Thyroid gland (tissue), 4 donors: ENCODE results near the gene RNF6. TPM values are rescaled to one million over a fixed set of nuclear protein-coding genes. Genes with fewer than 3 reads are reported as not detected.

Source experiments
- DNase-seq, 2 donors: peaks; one replicate each; pipeline ENCODE4 v3.0.0-alpha.2; 2019
- H3K27ac ChIP-seq, 3 donors: fragments of 200-600 bp; sonication (generic); 1 replicate in 2 of 3; 2 replicates in 1 of 3; pipeline ENCODE4 v1.5.1; 2016 to 2019; ENCODE audit warnings: mild to moderate bottlenecking in 1 of 3, moderate library complexity in 1 of 3
- H3K27me3 ChIP-seq: fragments of 200-600 bp; sonication (generic); one replicate; pipeline ENCODE4 v1.5.1; 2019
- H3K36me3 ChIP-seq, 2 donors: fragments of 200-600 bp; sonication (generic); one replicate each; pipeline ENCODE4 v1.5.1; 2016 to 2019
- H3K4me1 ChIP-seq, 2 donors: fragments of 200-600 bp; sonication (generic); one replicate each; pipeline ENCODE4 v1.5.1; 2017 to 2019
- H3K4me3 ChIP-seq, 3 donors: fragments of 200-600 bp; sonication (generic); replicated peaks in 1 of 3; 1 replicate in 2 of 3; 2 replicates in 1 of 3; pipeline ENCODE4 v1.5.1; 2016; ENCODE audit warnings: mild to moderate bottlenecking in 1 of 3
- H3K9me3 ChIP-seq: fragments of 200-600 bp; sonication (generic); one replicate; pipeline ENCODE4 v1.5.1; 2017
- POLR2A ChIP-seq, 2 donors: fragments of 450-650 bp; IDR thresholded peaks; one replicate each; pipeline ENCODE4 v1.6.1; 2017; ENCODE audit warnings: antibody characterized with exemption in 2 of 2, mild to moderate bottlenecking in 2 of 2, moderate library complexity in 1 of 2
- WGBS, 2 donors: methylation state at CpG; one replicate each; pipeline ENCODE4 v1.1.5; 2017; 5-methylcytosine and 5-hydroxymethylcytosine counted together
- intact Hi-C: fragments of 100-400 bp; cut with DNase I; formaldehyde crosslinking; loops from one replicate; pipeline ENCODE4 v1.15.1; 2023
- total RNA-seq, 4 donors: library from RNA; depleted of rRNA; stranded (reverse); fragments of >200 nt; gene quantifications; one replicate each; pipeline ENCODE4 v1.2.3, GENCODE V29; 2016
- TF ChIP-seq, protein P1 (sequence below), 6 experiments: fragments of 200-600 bp in 3 of 6; fragments of 450-650 bp in 3 of 6; sonication (generic) in 3 of 6; IDR thresholded peaks; one replicate each; pipeline ENCODE4 v1.5.1; 2016 to 2019; ENCODE audit warnings: antibody characterized with exemption in 6 of 6, mild to moderate bottlenecking in 2 of 6, inconsistent platforms in 1 of 6, moderate library complexity in 1 of 6

Gene RNF6
- total RNA-seq, 4 donors from 2014 or later, result 21.5 to 28.8 (median 25.0) TPM

DNA sequence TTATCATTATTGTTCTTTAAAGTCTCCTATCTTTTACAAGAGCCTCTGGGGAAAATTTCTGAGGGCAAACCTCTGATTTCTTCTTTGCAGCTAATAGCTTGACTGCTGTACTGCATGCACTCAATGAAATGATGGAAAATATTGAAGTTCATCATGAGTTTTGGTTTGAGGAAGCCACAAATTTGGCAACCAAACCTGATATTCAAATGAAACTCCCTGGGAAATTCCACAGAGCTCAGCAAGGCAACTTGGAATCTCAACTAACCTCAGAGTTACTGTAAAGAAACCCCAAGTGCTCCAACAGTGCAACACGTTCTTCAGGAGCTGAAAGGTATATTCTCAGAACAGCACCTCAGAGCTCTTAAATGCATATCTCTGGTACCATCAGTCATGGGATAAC is 14.2 kb upstream of the RNF6 start:
- intact Hi-C loops, result no loop called here
- TF ChIP-seq POLR2A (IDR thresholded peaks at IDR 0.05), result no peak
- TF ChIP-seq, protein P1, sequence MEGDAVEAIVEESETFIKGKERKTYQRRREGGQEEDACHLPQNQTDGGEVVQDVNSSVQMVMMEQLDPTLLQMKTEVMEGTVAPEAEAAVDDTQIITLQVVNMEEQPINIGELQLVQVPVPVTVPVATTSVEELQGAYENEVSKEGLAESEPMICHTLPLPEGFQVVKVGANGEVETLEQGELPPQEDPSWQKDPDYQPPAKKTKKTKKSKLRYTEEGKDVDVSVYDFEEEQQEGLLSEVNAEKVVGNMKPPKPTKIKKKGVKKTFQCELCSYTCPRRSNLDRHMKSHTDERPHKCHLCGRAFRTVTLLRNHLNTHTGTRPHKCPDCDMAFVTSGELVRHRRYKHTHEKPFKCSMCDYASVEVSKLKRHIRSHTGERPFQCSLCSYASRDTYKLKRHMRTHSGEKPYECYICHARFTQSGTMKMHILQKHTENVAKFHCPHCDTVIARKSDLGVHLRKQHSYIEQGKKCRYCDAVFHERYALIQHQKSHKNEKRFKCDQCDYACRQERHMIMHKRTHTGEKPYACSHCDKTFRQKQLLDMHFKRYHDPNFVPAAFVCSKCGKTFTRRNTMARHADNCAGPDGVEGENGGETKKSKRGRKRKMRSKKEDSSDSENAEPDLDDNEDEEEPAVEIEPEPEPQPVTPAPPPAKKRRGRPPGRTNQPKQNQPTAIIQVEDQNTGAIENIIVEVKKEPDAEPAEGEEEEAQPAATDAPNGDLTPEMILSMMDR (IDR thresholded peaks at IDR 0.05), result no peak

DNA sequence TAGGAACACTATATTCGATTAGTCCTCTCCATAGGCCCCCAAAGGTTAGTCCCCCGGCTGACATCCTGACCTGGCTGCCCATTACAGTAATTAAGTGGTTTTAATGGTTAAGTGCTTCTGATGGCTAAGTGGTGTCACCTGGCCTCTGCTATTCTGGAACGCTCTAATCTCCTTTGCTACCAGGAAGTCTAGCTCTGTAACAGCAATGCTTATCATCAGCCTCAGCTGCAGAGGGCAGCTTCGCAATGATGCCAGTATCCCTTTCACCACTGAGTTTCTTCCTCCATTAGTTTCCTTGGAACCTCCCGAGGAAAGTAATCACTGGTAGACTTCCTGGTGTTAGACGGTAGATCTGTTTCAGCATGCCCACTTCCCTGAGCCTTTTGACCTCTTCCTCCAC is 8.6 kb upstream of the RNF6 start:
- no peak overlapping the region for H3K4me3 ChIP-seq
- H3K27me3 ChIP-seq, result no peaks in the 10 kb centered on the region
- H3K27ac ChIP-seq, result no peak overlapping the region
- intact Hi-C loops, result no loop called here
- no peaks in the 10 kb centered on the region for H3K36me3 ChIP-seq
- TF ChIP-seq, protein P1 (IDR thresholded peaks at IDR 0.05), result no peak
- no peak for TF ChIP-seq POLR2A (IDR thresholded peaks at IDR 0.05)
- DNase-seq, result no peak
- H3K4me1 ChIP-seq, result no peaks in the 10 kb centered on the region
- H3K9me3 ChIP-seq, result no peaks in the 10 kb centered on the region
- 44 to 60% methylated on average over 6 of the region's 6 CpGs for WGBS, 2 donors

More for the DNA sequence above, 14.2 kb upstream of the RNF6 start:
- Histone ChIP-seq H3K27me3 (no peaks in the 10 kb centered on the region), H3K36me3 (no peaks in the 10 kb centered on the region), H3K9me3 (no peaks in the 10 kb centered on the region), H3K27ac (no peak overlapping the region), H3K4me3 (no peak overlapping the region), H3K4me1 (no peaks in the 10 kb centered on the region)
- DNase-seq, result no peak
- 29 to 50% methylated on average over 1 of the region's 1 CpG for WGBS, 2 donors

DNA sequence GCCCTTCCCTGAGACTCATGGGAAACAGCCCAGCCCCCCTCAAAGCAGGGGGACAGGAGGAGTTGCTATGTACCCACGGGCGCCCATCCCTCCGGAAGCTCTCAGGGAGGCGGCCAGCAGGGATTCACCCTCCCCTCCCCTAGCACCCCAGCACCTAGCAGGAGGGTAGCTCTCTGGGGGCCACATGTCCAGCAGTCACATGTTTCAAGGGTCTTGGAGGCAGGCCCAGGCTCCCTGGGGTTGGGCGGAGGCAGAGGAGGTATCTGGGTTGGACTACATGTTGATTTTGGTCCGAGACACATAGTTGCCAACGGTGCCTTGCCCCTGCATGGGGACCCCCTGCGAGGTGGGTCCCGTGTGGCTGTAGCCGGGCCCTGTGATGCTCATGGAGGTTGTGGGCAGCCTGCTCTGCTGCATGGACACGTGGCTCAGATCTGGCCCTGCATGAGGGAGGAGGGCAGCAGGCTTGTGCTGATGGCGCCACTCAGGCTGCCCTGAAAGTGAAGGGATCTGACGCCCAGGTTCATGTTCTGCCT is 7.0 kb upstream of the RNF6 start:
- TF ChIP-seq, protein P1 (IDR thresholded peaks at IDR 0.05), result no peak
- TF ChIP-seq POLR2A (IDR thresholded peaks at IDR 0.05), result no peak
- Histone ChIP-seq H3K4me1 (no peaks in the 10 kb centered on the region), H3K27me3 (no peaks in the 10 kb centered on the region), H3K27ac (no peak overlapping the region), H3K4me3 (no peak overlapping the region), H3K9me3 (no peaks in the 10 kb centered on the region), H3K36me3 (no peaks in the 10 kb centered on the region)
- 84 to 89% methylated on average over 9 to 12 of the region's 13 CpGs for WGBS, 2 donors
- intact Hi-C loops, result no loop called here
- no peak for DNase-seq

DNA sequence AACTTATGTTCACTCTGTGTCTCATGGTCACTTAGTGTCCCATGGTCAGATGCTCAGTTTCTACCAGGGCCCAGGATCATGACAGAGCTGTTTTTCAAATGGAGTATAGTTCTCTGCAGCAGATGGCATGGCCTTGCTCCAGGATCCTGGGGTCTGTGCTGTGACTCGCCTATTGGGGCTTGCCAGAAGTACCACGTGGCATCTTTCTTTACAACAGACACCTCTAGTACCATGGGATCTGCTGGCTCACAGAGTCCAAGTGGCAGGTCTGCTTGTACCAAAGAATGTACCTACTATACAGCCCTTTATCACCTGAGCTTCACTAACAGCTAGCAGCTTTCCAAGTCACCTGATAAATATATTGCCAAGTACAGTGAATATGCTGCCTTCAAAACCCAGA is 6.0 kb upstream of the RNF6 start:
- WGBS, 2 donors, result 85 to 100% methylated on average over 2 of the region's 2 CpGs
- Histone ChIP-seq H3K9me3 (no peaks in the 10 kb centered on the region), H3K27ac (no peak overlapping the region), H3K4me3 (no peak overlapping the region), H3K4me1 (no peaks in the 10 kb centered on the region), H3K36me3 (no peaks in the 10 kb centered on the region), H3K27me3 (no peaks in the 10 kb centered on the region)
- no peak for DNase-seq
- no peak for TF ChIP-seq POLR2A (IDR thresholded peaks at IDR 0.05)
- TF ChIP-seq, protein P1 (IDR thresholded peaks at IDR 0.05), result no peak
- intact Hi-C loops, result no loop called here

DNA sequence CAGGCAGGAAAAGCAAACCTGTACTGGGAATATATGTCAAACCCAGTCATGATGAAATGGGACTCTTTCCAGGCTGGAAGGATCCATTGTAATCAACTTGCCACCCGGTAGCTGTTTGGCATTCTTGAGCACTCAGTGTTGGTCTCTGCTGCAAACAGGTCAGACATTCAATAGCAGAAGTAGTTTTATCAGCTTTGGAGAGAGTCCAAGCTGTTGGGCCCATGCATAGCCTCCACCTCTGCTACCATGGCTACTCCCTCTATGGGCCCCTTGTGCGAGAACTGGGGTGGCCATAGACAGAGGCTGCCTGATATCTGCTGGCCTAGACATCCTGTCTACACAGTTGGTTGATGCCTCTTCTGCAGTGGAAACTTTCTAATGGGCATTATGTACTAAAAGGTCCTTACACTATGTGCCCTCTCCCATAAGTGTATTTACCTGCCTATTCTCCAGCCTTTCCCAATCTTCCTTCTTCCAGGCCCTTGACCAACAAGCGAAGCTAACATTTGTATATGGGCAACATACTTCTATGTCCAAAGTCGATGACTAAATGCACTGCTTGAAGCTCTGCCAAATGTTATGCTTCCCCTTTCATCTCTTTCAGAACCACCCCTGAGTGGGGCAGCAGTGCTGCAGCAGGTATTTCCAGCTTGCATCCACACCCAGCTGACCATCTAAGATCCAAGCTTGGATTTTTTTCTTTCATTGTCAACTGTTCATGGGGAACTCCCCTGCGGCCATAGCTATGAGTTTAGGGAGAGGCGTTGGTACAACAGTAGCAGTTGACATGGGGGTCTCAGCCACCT is 5.3 kb upstream of the RNF6 start:
- TF ChIP-seq, protein P1 (IDR thresholded peaks at IDR 0.05), result no peak
- no peak for TF ChIP-seq POLR2A (IDR thresholded peaks at IDR 0.05)
- 81 to 89% methylated on average over 6 of the region's 6 CpGs for WGBS, 2 donors
- H3K36me3 ChIP-seq, result no peaks in the 10 kb centered on the region
- H3K9me3 ChIP-seq, result no peaks in the 10 kb centered on the region
- H3K4me1 ChIP-seq, result no peaks in the 10 kb centered on the region
- H3K27me3 ChIP-seq, result no peaks in the 10 kb centered on the region
- intact Hi-C loops, result no loop called here
- DNase-seq, result no peak
- no peak overlapping the region for H3K27ac ChIP-seq
- no peak overlapping the region for H3K4me3 ChIP-seq
